Measurements from ENCODE around the gene CKAP2L.

The CKAP2L gene

GRCh38 chr2:112792419-112792818 lies 28.0 kb upstream of the CKAP2L start:
- no peak for DNase-seq (ENCODE audit: low read depth in 2 of 2)

DNA sequence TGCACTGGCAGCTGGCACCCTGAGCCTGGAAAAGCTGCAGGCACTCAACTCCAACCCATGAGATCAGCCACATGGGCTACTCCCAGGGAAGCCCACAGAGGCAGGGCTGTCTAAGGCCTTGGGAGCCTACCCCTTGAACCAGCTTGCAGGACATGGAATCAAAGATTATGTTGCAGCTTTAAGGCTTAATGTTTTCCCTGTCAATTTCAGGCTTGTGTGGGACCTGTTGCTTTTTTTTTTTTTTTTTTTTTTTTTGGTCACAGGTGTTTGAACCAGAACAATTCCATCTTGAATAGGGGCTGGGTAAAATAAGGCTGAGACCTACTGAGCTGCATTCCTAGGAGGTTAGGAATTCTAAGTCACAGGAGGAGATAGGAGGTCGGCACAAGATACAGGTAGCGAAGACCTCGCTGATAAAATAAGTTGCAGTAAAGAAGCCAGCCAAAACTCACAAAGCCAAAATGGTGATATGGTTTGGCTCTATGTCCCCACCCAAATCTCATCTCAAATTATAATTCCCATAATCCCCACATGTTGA lies 27.4 kb upstream of the CKAP2L start:
- no peak for DNase-seq (ENCODE audit: low read depth in 2 of 2)

DNA sequence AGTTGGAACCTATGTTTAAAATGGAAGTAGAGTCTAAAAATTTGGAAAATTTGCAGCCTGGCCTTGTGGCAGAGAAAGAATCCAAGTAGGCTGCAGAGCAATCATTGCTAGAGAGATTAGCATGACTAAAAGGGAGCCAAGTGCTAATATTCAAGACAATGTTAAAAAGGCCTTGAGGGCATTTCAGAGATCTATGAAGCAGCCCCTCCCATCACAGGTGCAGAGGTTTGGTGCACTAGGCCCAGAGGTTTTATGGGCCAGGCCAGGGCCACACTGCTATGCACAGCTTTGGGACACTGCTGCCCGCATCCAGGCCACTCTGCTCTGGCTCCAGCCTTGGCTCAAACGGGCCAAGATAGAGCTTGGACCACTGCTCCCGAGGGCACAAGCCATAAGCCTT lies 26.6 kb upstream of the CKAP2L start:
- no peak for DNase-seq (ENCODE audit: low read depth in 2 of 2)

- DNase-seq (ENCODE audit: low read depth in 2 of 2), result no peak
Measured at GRCh38 chr2:112790305-112790704, 25.9 kb upstream of the CKAP2L start.

GRCh38 chr2:112789186-112789585 lies 24.8 kb upstream of the CKAP2L start:
- no peak for DNase-seq (ENCODE audit: low read depth in 2 of 2)

DNA sequence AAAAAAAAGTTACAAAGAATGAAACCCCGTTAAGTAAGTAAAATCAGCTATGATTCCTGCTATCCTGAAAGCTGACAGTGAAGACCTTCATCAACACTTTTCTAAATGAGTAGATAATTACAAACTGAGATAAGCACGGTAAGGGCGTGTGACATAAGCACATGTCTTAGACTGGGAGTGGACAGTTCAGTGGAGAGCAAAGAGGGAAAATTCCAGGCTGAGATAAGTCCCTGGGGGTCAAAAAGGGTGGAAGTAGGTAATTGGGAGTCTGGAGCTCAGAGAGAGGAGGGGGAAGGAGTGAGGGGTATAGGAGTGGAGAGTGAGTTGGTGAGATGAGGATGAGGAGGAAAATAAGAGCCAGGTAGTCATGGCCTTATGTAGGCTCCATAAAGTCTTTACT lies 24.2 kb upstream of the CKAP2L start:
- no peak for DNase-seq (ENCODE audit: low read depth in 2 of 2)

DNA sequence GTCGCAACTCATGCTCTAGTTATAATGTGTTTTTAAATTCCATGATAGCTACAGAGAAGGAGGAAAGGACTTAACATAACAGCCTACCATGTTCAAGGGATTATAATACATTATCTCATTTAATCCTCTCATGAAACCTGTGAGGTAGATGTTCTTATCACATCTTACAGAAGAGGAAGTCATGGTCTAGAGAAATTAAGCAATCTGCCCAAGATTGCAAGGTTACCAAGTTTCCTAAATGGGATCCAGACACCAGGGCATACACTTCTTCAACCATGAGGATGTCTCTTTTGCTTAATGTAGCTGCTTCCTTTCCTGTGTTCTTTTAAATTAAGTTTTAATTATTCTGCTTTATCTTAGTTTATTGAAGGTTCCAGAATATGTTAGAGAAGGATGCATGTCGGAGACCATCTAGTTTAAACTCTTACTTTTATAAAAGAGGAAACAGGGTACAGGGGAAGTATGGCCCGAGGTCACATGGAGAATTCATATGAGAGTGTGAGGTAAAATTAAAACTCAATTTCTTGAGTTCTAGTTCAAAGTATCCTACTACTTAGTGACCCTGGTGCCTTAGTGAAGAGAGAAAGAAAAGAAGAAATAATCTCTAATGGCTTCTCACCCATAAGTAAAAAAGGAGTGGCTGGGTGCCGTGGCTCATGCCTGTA lies 23.5 kb upstream of the CKAP2L start:
- DNase-seq (ENCODE audit: low read depth in 2 of 2), result no peak

DNA sequence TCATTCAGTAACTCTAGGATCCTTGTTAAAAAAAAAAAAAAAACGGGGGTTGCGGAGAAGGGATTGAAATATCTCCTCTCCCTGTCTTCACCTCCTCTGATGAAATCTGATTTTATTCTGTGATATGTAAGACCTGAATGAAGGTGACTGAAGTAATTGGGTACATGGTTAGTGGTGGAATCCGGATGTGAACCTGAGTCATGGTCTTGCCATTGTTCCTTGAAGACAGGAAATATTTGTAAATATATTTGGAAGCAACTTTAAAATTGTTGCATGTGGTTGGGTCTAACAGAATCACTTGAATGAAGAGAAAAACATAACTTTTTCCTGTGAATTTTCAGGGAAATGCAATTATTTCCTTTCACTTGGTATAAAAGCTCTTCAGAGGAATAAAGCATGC lies 22.9 kb upstream of the CKAP2L start:
- DNase-seq (ENCODE audit: low read depth in 2 of 2), result no peak

DNA sequence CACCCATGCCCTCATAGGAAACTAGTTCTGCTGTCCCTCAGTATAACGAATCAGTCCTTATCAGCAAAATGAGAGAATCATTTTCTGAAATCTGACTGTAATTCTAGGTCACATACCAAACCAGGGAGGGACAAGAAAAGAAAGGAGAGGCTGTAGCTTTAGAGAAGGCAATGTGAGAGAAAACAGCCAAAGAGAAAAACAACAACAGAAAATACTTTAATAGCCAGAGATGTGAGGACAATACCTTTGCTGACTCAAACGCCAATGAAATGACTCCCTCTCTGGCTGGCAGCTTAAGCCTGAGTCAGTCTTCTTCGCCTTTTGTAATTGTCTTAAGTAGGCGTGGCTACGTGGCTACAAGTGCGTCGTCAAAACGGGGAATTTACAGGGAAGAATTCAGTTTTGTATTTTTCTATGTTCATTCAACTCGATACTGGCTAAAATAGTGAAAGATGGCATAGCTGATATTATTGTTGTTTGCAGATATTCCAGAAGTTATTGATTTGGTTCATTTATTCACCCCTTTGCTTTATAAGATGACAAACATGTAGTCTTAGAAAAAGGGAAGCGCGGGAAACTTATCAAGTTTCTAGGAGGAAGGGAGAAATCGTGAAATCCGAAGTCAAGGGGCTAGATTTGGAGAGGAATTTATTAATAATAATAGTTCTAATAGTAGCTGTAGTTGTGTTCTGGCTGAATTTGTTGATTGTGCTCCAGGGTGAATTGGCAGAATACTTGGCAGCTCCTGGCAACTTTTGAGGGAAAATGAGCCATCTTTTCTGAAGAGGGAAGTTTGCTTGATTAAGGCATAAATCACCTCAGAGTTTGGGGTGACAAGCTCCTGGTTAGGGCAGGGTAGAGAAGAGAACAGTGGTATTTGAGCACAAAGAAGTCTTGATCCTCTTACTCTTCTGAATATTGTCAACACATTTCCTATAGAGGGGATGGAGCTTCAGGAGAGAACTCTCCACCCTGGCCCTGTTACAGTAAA lies 20.1 kb upstream of the CKAP2L start, which contains the start of gene IL1A:
IL1A (minus strand) TSS at position 295 of the 991 bp plus-strand sequence. CDS start 723 bp downstream, outside the sequence.
- no peak for DNase-seq (ENCODE audit: low read depth in 2 of 2)

DNA sequence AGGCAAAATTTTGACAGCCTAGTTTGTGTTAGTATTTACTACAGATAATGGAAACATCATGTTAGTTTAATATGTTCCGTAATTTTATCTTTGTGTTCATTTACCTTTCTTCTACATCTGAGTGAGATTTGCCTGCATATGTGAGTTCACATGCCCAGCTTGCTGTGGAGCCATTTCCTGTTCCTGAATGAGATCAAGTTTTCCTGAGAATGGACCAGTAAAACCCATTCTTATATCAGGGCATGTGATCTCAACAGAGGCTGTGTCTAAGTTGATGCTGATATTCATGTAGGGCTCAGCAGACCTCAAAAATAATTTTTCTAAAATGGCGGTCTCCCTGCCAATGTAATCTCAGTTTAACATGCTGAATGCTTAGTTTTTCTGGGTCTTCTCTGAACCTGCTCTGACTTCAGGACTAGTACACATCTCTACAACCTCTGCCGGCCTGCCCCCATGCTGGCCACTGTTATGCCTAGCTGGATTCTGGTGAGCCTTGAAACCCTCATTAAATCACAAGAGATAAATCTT lies 18.8 kb upstream of the CKAP2L start:
- DNase-seq (ENCODE audit: low read depth in 2 of 2), result no peak

- no peak for DNase-seq (ENCODE audit: low read depth in 2 of 2)
Measured at GRCh38 chr2:112782234-112782799, 17.9 kb upstream of the CKAP2L start.

DNA sequence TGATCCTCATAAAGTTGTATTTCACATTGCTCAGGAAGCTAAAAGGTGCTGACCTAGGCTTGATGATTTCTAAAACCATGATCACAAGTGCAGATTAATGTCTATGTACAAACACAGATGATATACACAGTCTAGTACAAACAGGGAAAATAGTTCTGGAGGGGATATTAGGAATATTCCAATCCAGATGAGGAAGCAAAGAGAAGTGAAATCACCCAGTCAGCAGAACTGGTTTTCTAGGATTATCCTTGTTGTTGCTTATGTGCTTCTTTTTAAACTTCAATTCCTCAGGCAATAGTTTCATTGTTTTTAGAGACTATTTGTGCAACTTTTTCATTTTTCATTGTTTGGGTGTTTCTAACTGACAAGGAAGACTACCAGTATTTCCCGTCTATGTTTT lies 15.2 kb upstream of the CKAP2L start:
- no peak for DNase-seq (ENCODE audit: low read depth in 2 of 2)

GRCh38 chr2:112777036-112777435 lies 12.6 kb upstream of the CKAP2L start:
- no peak for DNase-seq (ENCODE audit: low read depth in 2 of 2)

GRCh38 chr2:112776113-112776512 lies 11.7 kb upstream of the CKAP2L start:
- DNase-seq (ENCODE audit: low read depth in 2 of 2), result no peak

DNA sequence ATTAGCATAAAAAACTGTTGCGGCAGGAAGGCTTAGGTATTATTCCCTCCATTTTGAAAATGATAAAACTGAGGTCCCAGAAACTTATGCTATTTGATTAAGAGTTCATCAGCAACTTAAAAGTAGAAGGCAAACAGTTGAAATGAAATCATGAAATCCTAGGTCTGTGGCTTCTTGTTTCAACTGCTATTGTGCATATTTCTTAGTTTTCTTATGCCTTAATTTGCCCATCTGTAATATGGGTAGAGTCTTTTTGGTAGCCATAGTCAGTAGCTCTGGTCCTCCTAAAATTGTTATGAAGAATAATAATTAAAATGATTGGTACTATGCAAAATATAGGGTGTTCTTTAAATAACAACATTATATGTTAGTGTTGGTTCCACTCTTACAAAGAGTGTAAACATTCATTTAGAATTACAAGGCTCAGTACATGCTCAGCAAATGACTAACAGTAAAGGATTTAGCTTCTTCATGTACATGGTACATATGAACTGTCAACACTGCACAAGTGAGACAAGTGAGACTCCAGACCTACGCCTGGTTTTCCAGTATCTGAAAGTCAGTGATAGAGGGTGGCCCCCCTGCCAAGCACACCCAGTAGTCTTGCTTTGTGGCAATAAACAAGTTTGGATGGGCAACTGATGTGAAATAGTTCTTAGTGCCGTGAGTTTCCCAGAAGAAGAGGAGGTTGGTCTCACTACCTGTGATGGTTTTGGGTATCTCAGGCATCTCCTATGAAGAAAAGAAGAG lies 10.3 kb upstream of the CKAP2L start:
- no peak for DNase-seq (ENCODE audit: low read depth in 2 of 2)

- DNase-seq (ENCODE audit: low read depth in 2 of 2), result no peak
Measured at GRCh38 chr2:112773556-112773955, 9.1 kb upstream of the CKAP2L start.

DNA sequence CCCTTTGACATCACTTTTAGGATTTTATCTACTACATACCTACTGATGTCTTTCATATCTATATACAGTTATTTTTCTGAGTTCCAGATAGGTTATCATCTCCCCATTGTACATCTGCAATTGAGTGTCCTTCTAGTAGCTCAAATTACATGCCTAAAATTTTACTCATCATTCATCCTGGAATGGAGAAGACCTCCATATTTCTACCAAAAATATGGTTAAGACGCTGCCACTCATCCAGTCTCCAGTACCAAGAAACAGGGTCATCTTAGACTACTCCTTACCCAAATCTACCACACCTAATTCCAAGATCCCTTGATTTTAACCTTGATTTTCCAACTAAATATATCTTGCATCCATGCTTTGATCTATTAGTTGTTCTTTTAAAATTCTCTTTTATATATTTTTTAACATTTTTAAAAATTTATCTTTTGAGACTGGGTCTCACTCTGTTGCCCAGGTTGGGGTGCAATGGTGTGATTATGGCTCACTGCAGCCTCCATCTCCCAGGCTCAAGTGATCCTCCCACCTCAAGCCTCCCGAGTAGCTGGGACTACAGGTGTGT lies 8.6 kb upstream of the CKAP2L start:
- DNase-seq (ENCODE audit: low read depth in 2 of 2), result no peak

DNA sequence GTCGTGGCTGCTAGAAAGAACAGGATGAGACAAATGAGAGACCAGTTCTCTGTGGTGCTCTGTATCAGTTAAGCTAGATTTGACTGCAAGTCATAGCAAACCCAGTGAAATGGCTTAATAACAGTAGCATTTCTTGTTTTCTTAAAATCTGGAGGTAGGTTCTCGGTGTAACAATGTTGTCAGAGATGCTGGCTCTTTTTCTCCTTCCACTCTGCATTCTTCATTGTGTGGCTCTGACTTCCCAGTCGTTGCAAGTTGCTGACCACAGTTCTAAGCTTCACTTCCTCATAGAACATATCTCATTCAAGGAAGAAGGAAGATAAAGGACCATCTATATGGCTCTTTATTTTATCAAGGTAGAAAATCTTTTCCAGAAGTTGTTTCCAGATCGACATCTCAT lies 7.9 kb upstream of the CKAP2L start:
- no peak for DNase-seq (ENCODE audit: low read depth in 2 of 2)

- no peak for DNase-seq (ENCODE audit: low read depth in 2 of 2)
Measured at GRCh38 chr2:112768432-112768831, 4.0 kb upstream of the CKAP2L start.

DNA sequence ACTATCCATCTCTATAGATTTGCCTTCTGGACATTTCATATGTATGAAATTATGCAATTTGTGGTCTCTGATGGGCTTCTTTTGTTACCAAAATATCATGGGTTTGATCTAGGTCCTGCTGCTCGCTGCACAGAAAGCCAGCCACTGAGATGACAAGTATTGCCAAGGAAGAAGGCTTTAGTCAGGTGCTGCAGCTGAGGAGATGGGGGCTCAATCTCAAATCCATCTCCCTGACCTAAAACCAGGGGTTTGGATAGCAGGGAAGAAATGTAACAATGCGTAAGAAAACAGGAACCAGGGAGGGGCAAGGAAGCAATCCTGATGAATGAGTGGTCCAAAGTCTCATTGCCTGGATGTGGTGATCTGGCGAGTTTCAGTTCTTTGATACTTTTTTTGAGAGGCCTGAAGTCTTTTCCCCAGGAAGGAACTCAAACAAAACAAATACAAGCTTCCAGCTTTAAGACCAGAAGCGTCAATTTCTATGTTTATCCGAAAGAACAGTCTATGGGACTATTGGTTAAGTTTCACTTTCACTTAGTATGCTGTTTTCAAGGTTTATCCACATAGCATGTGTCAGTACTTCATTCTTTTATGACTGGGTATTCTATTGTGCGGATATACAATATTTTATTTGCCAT lies 3.4 kb upstream of the CKAP2L start:
- no peak for DNase-seq (ENCODE audit: low read depth in 2 of 2)

GRCh38 chr2:112765251-112765650 lies 842 bp upstream of the CKAP2L start:
- DNase-seq (ENCODE audit: low read depth in 2 of 2), result no peak

All from stimulated activated CD8-positive, alpha-beta memory T cell treated with anti-CD3 and anti-CD28 coated beads, Interleukin-15, amount 100 ng/mL, for 4 hours (primary cell).